SU-DHL-6 (cell line): ENCODE data around the gene SMOC2.

Source experiments
- H2AFZ ChIP-seq: fragments of 200-600 bp; sonication (generic); 2 replicates; pipeline ENCODE4 v1.6.1; 2014; ENCODE audit warnings: low read depth, mild to moderate bottlenecking, moderate library complexity, mixed read lengths, antibody characterized with exemption, low read length; ENCODE audit not compliant: severe bottlenecking
- H3F3A ChIP-seq: fragments of 200-600 bp; shearing (Covaris generic); 2 replicates; pipeline ENCODE4 v1.6.0; 2016; ENCODE audit warnings: antibody characterized with exemption, mild to moderate bottlenecking; ENCODE audit not compliant: insufficient read depth
- H3K27ac ChIP-seq: fragments of 200-600 bp; sonication (generic); 2 replicates; pipeline ENCODE4 v1.5.1; 2016; ENCODE audit warnings: low read depth, mild to moderate bottlenecking, low read length, moderate library complexity, mixed read lengths
- H3K27me3 ChIP-seq: fragments of 200-600 bp; sonication (generic), shearing (Covaris generic); 2 replicates; pipeline ENCODE4 v1.6.0; 2014; ENCODE audit warnings: mild to moderate bottlenecking, low read length
- H3K36me3 ChIP-seq: fragments of 200-600 bp; sonication (generic); 2 replicates; pipeline ENCODE4 v1.6.1; 2014; ENCODE audit warnings: mild to moderate bottlenecking, low read length, mixed read lengths
- H3K4me2 ChIP-seq: fragments of 300-600, 200-600 bp; shearing (Covaris generic), sonication (generic); 2 replicates; pipeline ENCODE4 v1.6.0; 2014; ENCODE audit warnings: low read length, low read depth, mild to moderate bottlenecking; ENCODE audit not compliant: poor library complexity, severe bottlenecking
- H3K4me3 ChIP-seq: fragments of 200-600 bp; sonication (generic); 2 replicates; pipeline ENCODE4 v1.5.1; 2014; ENCODE audit warnings: antibody characterized with exemption, low read length, mild to moderate bottlenecking, mixed read lengths; ENCODE audit not compliant: insufficient read depth, poor library complexity, severe bottlenecking
- H3K79me2 ChIP-seq: fragments of 200-600 bp; sonication (generic); 2 replicates; pipeline ENCODE4 v1.6.1; 2014; ENCODE audit warnings: mild to moderate bottlenecking, low read length, moderate library complexity; ENCODE audit not compliant: insufficient read depth
- H3K9ac ChIP-seq: fragments of 200-600 bp; sonication (generic); 2 replicates; pipeline ENCODE4 v1.7.0; 2014; ENCODE audit warnings: mild to moderate bottlenecking, low read length
- H3K9me2 ChIP-seq: fragments of 200-600 bp; sonication (generic); replicated peaks from 2 replicates; pipeline ENCODE4 v1.6.1; 2014; ENCODE audit warnings: low read length; ENCODE audit not compliant: insufficient read depth
- H3K9me3 ChIP-seq: fragments of 200-600 bp; sonication (generic); 2 replicates; pipeline ENCODE4 v1.6.1; 2014; ENCODE audit warnings: low read length, mixed read lengths; ENCODE audit not compliant: insufficient read depth
- H4K20me1 ChIP-seq: fragments of 200-600 bp; sonication (generic); 2 replicates; pipeline ENCODE4 v1.6.1; 2014; ENCODE audit warnings: low read depth, mild to moderate bottlenecking, antibody characterized with exemption, low read length, moderate library complexity, mixed read lengths
- CTCF ChIP-seq: fragments of 200-600 bp; sonication (generic); IDR thresholded peaks from one replicate; pipeline ENCODE4 v1.5.1; 2017; ENCODE audit warnings: antibody characterized with exemption, mild to moderate bottlenecking, low read length, moderate library complexity; ENCODE audit not compliant: insufficient read depth, poor library complexity, severe bottlenecking
- EZH2phosphoT487 ChIP-seq: fragments of 200-600 bp; sonication (generic), shearing (Covaris generic); conservative IDR thresholded peaks from 2 replicates; pipeline ENCODE4 v1.6.1; 2018; ENCODE audit warnings: mild to moderate bottlenecking, antibody characterized with exemption, low read length, moderate library complexity, mixed read lengths

The SMOC2 gene

DNA sequence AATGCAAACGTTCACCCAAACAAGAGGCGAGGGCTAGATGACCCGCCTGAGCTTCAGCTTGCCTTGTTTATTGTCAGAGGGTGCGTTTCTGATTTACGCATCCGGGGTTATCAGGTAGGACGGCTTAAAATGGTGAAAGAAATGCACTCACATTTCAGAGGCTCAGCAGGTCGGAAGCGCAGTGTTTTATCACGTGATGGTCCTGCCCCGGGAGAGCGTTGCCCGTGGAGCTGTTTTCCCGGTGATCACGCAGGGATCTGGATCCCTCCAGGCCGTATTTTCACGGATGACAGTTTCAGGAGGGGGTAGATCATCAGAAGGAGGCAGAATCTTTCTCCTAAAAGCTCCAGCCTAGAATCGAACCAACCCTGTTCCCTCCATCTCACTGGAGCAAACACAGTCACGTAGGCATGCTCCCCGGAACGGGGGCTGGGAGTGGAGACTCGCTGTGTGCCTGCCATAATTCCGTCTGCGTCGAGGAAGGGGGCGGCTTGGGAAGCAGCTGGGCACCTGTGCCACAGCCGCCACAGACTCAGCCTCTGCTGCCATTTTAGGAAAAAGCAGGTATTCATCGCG is 121.7 kb downstream of the SMOC2 start:
- H3K27me3 ChIP-seq, result no peaks in the 10 kb centered on the region

GRCh38 chr6:168563656-168564055 is 122.7 kb downstream of the SMOC2 start:
- TF ChIP-seq CTCF, result no peak
- TF ChIP-seq EZH2phosphoT487, result no peak
- Histone ChIP-seq H3K4me3 (no peak overlapping the region), H3K9ac (no peak overlapping the region), H3K4me2 (no peak overlapping the region), H3K27me3 (no peaks in the 10 kb centered on the region), H3K27ac (no peak overlapping the region), H2AFZ (no peak overlapping the region), H3F3A (no peaks in the 10 kb centered on the region), H3K79me2 (no peaks in the 10 kb centered on the region), H3K36me3 (no peaks in the 10 kb centered on the region), H3K9me2 (no peaks in the 10 kb centered on the region), H3K9me3 (no peaks in the 10 kb centered on the region), H4K20me1 (no peaks in the 10 kb centered on the region)

More for the DNA sequence above, 121.7 kb downstream of the SMOC2 start:
- TF ChIP-seq EZH2phosphoT487, result no peak
- no peak overlapping the region for H3K4me3 ChIP-seq
- H3K36me3 ChIP-seq, result no peaks in the 10 kb centered on the region
- no peak overlapping the region for H3K27ac ChIP-seq
- H3K9ac ChIP-seq, result no peak overlapping the region
- H3K9me3 ChIP-seq, result no peaks in the 10 kb centered on the region
- no peaks in the 10 kb centered on the region for H4K20me1 ChIP-seq
- H3K4me2 ChIP-seq, result no peak overlapping the region
- H3K9me2 ChIP-seq, result no peaks in the 10 kb centered on the region
- no peak overlapping the region for H2AFZ ChIP-seq
- no peaks in the 10 kb centered on the region for H3F3A ChIP-seq
- H3K79me2 ChIP-seq, result no peaks in the 10 kb centered on the region

DNA sequence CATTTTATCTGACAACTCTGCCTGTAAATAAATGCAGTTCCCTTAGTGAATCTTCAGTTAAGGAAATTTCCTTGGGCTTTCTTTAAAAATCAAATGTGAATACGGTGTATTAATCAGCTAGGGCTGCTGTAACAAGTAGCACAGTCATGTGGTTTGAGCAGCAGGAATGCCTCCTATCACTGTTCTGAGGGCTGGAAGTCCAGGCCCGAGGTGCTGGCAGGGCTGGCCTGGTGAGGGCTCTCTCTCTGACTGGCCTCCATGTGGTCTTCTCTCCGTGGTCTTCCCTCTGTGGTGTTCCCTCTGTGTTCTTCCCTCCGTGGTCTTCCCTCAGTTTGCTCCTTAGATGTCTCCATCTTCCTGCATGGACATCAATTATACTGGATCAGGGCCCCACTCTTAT is 124.1 kb downstream of the SMOC2 start:
- Histone ChIP-seq H4K20me1 (no peaks in the 10 kb centered on the region), H3K9me2 (no peaks in the 10 kb centered on the region), H3K27ac (no peak overlapping the region), H3K9ac (no peak overlapping the region), H3K4me2 (no peak overlapping the region), H3K9me3 (no peaks in the 10 kb centered on the region), H3K4me3 (no peak overlapping the region), H2AFZ (no peak overlapping the region), H3K79me2 (no peaks in the 10 kb centered on the region), H3K27me3 (no peaks in the 10 kb centered on the region), H3K36me3 (no peaks in the 10 kb centered on the region), H3F3A (no peaks in the 10 kb centered on the region)
- no peak for TF ChIP-seq CTCF
- no peak for TF ChIP-seq EZH2phosphoT487

DNA sequence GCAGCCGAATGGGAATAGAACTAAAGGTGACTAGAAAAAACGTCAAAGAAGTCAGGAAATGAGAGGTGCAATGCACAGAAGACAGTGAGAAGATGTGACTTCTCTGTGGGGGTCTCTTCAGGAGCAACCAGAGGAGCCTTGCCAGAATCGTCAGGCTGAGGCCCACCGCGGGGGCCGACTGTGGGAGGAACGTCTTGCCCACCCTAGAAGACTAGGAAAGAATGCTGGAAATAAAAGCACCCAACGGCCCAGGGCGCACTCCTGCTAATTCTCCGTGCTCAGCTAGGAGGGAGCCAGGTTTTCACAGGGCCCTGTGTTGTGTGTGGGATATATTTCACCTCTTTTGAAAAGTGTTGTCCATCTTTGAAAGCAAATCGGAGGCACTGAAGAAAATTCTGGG is 129.2 kb downstream of the SMOC2 start:
- H3K4me3 ChIP-seq, result no peak overlapping the region
- no peak overlapping the region for H2AFZ ChIP-seq
- H3K9me3 ChIP-seq, result no peaks in the 10 kb centered on the region
- H4K20me1 ChIP-seq, result no peaks in the 10 kb centered on the region
- no peaks in the 10 kb centered on the region for H3K79me2 ChIP-seq
- no peak overlapping the region for H3K27ac ChIP-seq
- TF ChIP-seq CTCF (no peak), EZH2phosphoT487 (no peak)
- H3K36me3 ChIP-seq, result no peaks in the 10 kb centered on the region
- no peak overlapping the region for H3K9ac ChIP-seq
- H3F3A ChIP-seq, result no peaks in the 10 kb centered on the region
- no peaks in the 10 kb centered on the region for H3K9me2 ChIP-seq
- H3K4me2 ChIP-seq, result no peak overlapping the region
- no peaks in the 10 kb centered on the region for H3K27me3 ChIP-seq
